NB4 (cell line): ENCODE measurements around the gene SMARCC2.

Experiments
- MYC ChIP-seq: IDR thresholded peaks from 2 replicates; pipeline ENCODE4 v1.6.1; 2011; ENCODE audit warnings: low read depth, low read length
- POLR2A ChIP-seq: IDR thresholded peaks from 2 replicates; pipeline ENCODE4 v1.6.1; 2011; ENCODE audit warnings: mild to moderate bottlenecking; ENCODE audit not compliant: insufficient read length; ENCODE audit errors: extremely low read depth
- TF ChIP-seq, protein P1 (sequence below): IDR thresholded peaks from one replicate; pipeline ENCODE4 v1.5.1; 2012; ENCODE audit warnings: low read depth, low read length

GRCh38 chr12:56236091-56236490 lies 46.8 kb upstream of the SMARCC2 start:
- TF ChIP-seq, protein P1, sequence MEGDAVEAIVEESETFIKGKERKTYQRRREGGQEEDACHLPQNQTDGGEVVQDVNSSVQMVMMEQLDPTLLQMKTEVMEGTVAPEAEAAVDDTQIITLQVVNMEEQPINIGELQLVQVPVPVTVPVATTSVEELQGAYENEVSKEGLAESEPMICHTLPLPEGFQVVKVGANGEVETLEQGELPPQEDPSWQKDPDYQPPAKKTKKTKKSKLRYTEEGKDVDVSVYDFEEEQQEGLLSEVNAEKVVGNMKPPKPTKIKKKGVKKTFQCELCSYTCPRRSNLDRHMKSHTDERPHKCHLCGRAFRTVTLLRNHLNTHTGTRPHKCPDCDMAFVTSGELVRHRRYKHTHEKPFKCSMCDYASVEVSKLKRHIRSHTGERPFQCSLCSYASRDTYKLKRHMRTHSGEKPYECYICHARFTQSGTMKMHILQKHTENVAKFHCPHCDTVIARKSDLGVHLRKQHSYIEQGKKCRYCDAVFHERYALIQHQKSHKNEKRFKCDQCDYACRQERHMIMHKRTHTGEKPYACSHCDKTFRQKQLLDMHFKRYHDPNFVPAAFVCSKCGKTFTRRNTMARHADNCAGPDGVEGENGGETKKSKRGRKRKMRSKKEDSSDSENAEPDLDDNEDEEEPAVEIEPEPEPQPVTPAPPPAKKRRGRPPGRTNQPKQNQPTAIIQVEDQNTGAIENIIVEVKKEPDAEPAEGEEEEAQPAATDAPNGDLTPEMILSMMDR = no peak
- TF ChIP-seq POLR2A = no peak
- no peak for TF ChIP-seq MYC
